Measurements from ENCODE around the gene SCAF4.
"Not testable (repeated sequence)": the region's sequence is repeated elsewhere in the genome, so short reads cannot be mapped to it uniquely, and the experiment has no call there.

SCAF4 gene

DNA sequence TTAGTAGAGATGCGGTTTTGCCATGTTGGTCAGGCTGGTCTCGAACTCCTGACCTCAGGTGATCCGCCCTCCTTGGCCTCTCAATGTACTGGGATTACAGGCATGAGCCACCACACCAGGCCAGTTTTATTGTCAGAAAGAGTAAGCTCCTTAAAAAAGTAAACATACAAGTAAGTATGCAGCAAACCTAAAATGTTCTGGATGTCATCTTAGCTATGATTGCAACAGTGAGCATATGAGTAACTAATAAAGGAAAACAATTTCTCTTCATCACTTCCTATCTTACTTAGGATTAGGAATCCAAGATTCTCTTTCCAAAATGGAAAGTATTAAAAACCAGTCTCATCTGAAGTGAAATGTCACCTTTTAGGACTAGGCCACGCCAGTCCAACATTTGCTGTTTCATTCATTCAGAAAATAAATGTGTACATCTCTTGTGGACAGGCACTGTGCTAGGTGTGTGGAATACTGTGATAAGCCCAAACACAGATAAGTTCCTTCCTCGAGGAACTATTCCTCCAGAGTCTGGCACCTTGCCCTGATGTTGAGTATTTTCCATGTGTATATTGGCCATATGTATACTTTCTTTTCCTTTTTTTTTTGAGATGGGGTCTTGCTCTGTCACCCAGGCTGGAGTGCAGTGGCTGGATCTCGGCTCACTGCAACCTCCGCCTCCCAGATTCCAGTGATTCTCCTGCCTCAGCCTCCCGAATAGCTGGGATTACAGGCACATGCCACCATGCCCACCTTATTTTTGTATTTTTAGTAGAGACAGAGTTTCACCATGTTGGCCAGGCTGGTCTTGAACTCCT, 5.9 kb upstream of the SCAF4 start:
- not testable (repeated sequence) for DNase-seq

DNA sequence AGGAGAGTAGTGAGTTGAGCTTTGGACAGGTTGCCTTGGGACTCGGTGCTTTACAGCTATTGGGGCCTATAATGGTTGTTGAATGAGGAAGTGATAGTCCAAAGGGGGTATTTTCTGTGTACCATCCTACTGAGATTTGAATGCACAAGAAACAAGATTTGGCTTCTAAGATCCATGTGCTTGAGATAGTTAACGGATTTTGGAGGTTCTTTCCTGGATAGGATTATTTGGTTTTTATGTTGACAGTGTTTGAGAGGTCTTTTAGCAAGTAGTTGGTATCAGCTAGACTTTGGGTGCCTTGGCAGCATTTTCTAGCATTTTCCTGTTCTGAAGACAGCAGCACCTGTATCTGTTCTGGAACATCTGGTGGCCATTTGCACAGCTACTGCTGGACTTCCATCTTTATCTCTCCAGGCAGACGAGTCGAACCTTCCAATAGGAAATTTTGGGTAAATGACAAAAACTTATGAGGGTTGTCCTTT, 3.6 kb upstream of the SCAF4 start:
- DNase-seq: no peak

DNA sequence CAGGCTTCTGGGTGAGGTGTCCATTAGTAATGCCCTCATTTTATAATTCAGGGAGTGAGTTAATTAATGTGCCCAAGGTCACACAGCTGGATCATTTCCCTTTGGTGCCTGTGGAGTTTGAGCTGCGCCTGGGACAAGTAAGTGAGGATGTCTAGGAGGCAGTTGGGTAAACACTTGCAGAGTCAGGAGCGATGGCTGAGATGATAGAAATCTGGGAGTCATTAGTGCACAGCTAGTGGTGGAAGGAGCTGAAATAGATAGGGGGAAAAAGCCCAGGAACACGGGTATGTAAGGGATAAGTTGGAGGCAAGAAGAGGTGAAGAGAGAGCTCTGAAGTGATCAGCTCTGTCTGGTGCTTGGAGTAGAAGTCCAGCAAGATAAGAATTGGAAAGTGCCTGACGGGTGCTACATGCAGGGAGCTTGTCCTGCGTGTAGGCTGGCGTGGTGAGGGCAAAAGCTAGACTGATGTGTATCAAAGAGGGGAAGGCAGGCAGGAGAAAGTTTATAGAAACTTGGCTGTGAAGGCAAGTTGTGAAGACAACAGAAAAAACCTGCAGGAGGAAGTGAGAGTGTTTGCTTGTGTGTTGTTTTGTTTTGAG, 1.7 kb upstream of the SCAF4 start:
- no peak for DNase-seq

DNA sequence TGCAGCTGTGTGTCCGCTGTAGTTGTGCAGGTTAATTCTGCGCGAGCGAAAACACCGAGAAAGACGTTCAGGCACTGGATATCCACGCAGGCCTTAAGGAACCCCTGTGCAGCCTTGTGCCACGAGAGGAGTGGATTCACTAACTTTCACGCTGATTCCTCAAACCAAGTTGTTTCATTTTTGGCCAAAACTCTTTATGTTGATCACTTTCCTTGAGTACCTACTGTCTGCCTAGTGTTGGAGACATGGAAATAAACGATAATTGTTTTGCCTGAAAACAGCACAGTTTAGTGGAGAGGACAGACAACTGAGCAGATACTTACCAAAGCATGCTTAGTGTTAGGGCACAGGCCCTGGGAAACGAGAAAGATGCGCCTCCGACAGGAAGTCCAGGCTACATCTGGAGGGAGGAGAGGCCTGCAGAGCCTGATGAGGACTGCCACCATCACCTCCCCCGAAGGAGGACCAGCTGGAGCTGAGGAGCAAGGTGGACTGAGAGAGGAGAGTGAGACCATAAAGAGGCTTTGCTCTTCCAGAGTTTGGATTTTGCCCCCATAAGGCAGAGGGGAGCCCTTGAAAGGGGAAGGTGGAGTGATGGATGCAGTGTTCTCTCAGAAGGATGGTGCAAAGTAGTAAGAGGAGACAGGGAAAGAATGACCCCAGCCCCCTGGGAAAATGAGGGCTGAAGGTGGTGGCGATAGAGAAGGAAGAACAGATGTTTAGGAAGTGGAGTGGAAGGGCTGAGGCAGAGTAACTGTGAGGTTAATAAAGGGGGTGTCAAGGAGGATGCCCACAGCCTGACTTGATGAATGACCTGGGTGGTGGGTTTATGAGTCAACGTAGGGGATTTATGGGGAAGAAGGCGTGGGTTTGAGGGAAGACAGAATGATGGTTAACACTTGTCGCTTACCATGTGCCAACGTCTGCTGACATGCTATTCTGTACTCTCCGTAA, 956 bp upstream of the SCAF4 start:
- no peak for DNase-seq

DNA sequence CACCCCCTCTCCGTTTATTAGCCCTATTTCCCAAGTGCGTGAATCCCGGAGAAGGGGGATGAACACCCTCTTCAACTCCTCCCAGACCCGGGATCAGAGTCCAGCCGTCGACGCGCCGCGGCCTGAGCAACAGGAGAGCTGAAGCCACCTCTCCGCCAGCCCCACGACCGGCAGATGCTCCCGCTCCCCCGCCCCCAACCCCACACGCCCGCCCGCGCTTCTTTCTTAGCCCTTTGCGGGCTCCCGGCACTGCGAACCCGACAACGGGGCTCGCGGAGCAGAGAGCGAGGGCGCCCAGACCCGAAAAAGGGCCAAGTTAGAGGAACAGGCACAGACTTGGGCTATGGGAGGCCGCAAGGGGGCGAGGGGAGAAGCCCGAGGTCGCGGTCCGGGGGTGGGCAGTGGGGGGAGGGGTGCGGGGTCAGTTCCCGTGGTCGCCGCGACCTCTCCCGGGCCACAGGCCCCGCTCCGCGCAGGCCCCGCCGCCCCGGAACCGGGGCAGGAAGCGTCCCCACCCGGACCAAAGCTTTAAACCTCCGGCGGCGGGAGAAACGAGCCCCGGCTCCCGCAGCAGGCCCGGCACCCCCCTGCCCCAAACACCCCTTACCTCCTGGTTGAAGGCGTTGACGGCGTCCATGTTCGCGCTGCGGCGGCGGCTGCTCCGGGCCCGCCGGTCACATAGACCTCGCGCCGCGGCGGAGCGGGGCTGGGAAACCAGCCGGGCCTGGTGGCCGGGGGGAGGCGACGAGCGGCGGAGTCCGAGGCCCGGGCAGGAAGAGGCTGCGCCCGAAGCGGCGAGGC, 662 bp downstream of the SCAF4 start:
- peak; percentile 6 to 14 for DNase-seq

DNA sequence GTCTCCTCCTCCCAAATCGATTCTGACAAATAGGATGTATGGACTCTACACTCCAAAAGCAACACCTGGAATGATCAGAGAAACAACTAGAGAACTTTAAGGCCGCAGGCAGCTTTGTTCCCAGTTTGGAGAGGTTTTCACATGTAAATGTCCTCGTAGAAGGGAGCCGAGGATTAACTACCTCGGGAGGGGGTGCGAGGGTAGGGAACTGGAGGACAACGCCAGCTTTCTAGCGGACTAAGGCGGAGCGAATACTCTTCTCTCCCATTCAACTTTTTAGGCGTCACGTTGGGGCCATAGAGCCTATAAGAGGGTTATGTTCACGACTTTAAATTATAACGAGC, 1.2 kb downstream of the SCAF4 start:
- DNase-seq: no peak

DNA sequence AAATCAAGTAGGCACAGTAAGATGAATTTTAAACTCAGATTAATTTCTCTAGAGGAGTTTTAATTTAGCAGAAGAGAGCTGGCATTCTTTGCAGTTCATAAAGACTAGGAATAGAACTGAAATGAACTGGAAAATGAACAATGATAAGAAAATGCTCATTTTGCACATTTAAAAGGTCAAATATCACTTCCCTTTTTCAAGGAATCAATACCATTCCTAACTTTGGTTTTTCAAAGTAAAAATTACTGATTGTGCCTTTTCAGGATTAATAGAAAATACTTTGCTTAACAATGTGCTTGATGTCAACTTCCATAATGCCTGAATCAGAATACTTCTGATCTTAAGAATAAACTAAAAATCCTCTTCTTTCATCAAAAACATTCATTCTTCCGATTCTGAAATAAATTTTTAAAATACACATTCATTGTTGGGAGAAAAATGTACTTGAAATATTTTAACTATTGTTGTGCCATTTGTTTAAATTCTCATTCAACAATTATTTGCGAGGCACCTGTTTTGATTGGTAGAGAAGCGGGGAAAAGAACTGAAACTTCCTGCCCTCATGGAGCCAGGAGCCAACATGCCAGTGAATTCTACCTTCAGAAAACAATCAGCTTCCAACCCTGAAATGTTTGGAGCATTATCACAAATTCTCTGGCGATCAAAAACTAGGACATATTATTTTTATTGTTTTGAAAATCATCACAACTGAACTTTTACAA, 2.1 kb downstream of the SCAF4 start:
- DNase-seq: no peak

DNA sequence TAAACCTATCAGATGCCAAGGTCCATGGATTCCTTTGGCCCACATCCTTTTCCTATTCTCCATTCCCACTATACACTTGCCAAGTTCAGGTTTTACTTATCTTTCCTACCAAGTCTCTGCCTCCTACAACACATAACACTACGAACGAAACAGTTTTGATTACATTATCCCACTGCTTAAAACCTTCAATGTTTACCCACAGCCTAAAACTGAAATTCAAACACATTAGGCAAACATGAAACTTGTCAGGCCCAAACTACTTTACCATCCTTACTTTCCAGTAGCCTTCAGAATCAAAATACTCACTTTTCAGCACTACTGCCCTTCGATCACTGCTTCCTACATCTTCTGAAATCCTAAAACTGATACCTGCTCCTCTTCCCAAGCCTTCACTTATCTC, 3.0 kb downstream of the SCAF4 start:
- no peak for DNase-seq

DNA sequence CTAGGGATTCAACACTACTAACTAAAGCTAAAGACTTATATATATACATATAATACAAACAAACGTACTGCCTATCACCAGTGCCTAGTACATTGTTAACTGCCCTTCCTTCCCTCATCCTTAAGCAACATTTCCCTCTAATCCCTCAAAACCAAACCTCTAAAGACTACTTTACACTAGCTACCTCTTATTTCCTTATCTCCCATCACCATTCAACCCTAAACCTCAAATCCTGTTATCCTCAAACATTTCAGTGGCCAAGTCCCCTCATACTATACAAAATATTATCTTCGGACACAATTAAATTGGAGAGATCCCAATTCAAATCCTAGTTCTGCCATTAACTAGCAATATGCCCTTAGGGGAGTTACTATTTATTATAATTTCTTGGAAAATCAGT, 3.7 kb downstream of the SCAF4 start:
- DNase-seq: no peak

DNA sequence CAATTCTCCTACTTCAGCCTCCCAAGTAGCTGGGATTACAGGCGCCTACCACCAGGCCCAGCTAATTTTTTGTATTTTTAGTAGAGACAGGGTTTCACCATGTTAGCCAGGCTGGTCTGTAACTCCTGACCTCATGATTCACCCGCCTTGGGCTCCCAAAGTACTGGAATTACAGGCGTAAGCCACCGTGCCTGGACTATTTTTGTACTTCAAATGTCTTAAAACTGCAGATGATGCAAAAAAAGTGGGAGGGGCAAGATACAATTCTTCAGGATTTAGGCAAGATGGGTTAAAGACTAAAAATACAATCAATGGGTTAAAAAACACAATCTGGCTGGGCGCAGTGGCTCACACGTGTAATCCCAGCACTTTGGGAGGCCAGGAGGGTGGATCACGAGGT, 4.7 kb downstream of the SCAF4 start:
- DNase-seq: no peak

DNA sequence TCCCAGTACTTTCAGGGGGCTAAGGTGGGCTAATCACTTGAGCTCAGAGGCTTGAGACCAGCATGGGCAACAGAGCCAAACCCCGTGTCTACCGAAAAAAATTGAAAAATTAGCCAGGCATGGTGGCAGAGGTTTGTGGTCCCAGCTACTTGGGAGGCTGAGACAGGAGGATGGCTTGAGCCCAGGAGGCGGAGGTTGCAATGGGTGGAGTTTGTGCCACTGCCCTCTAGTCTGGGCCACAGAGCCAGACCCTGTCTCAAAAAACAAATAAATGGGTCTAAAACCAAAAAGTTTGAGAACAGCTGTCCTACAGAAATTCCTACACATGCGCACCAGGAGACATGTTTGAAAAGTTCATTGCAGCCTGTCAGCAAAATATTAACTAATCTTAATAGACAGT, 5.5 kb downstream of the SCAF4 start:
- DNase-seq: no peak

DNA sequence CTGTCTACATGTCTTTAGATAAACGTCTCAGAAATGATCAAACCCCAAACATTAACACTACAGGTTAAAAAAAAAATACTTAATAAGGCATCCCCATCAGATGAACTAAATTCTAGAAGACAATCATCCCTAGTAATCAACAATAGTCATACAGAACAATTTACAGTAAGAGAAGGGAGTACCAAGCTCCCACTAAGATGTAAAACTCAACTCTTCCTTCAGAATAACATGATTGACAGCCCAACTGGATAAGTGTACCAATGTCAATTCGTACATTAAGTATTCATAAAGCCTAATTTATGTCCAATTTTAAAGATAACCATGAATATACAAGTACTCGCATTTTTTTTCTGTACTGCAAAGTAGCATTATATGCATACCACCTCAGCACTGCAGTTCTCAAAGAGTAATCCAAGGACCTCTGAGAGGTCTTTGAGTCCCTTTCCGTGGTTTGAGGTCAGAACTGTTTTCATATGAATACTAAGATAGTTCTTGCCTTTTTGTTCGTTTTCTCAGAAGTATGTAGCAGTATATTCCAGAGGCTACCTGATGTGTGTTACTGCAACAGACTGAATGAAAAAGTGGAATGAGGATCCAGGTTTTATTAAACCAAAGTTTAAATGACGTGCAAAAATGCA, 6.6 kb downstream of the SCAF4 start:
- DNase-seq: no peak

DNA sequence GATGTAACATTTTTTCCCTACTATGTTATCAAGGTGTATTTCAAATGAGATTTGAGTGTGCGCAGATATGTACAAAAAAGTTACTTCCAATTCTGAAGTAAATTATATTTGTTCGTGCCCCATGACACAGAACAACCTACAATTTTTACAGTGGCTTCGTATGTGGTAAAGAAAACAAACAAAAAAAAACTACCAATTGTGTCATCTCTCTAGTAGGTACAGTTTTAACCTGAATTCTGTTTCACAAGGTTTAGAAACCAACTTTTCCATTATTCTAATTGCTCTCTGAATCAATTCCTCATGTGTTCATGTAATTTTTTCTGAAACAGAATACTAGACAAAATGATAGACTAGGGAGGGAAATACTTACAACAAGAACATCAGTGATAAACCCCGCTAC, 7.4 kb downstream of the SCAF4 start:
- no peak for DNase-seq

DNA sequence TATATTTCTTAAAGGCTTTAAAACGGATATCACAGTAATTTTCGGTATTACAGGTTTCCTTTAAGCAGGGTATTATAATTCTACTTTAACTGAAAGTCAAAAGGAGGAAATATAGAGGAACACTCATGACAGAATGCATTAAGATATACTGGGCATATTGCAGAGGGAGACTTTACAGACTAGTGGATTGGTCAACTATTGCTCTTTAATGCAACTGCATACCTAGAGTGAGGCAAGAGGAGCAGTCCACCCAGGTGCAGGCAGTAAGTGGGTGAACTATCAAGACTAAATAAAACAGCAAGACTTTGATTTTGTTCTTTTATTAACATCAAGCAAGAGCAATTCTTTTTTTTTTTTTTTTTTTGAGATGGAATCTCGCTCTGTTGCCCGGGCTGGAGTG, 10.5 kb downstream of the SCAF4 start:
- DNase-seq: no peak

DNA sequence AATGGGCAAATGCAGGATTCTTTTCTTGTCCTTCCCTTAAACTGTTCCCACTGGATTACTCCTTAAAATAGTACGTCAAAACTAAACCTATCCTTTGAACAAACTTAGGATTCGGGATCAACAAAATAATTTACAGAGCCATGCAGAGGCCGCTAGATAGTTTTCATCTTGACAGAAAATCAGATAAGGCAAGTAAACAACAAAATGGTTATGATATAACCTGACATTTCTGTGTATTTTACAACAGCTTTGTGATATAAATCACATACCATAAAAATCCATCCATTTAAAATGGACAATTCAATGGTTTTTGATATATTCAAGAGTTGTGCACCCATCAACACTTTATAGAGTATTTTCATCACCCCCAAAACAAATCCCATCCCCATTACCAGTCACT, 11.2 kb downstream of the SCAF4 start:
- no peak for DNase-seq

DNA sequence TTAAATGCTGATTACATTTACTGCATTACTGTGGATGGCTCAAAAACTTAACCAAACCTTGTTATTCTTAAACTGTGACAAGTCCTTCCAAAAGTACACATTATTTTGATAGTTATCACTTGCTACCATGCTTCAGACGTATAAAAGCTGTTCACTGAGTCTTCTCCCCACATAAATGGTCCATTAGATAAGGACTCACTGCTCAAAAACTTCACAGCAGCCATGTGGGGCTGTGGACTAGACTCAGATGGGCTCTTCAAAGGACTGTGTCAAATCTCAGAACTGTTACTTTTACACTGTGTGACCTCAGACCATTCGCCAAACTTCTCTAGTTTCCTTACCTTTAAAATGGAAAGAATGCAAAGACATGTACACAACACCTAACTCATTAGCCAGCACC, 11.6 kb downstream of the SCAF4 start:
- DNase-seq: no peak

DNA sequence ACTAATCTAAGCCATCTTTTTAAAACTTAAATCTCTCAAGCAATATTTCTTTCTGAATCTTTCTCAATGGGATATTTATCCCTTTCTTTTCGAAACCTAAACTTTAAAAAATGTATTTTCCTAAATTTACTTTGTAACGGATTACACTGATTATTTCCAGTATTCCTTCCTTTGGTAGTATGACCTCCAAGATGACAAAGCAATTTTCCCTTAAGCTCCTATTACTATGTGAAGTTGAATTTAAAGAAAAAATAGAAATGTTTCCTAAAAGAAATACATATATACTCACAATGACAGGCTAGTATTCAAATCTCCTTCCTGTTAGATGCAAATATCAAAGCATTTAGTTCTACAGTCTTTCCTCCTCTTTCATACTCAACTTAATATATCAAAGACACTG, 15.8 kb downstream of the SCAF4 start:
- no peak for DNase-seq

DNA sequence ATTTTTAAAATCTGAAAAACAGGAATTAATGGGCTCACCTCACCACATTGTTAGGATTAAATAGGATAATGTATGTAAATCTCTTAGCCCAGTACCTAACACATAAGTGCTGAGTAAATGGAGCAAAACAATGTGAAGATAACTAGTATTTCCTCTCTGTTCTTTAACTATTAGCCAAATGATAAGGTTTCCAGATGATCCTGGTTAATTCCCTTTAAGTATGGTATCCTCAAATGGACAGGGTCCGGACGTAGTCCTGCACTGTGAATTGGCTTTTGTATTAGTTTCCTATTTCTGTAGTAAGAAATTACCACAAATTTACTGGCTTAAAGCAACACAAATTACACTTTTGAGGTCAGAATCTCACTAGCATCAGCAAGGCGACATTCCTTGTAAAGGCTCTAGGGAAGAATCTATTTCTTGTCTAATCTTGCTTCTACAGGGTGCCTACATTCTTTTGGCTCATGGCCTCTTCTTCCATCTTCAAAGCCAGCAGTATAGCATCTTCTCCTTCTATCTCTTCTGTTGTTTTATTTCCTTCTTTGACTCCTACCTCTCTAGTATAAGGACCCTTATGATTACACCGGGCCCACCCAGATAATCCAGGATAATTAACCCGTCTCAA, 17.1 kb downstream of the SCAF4 start:
- DNase-seq: no peak

DNA sequence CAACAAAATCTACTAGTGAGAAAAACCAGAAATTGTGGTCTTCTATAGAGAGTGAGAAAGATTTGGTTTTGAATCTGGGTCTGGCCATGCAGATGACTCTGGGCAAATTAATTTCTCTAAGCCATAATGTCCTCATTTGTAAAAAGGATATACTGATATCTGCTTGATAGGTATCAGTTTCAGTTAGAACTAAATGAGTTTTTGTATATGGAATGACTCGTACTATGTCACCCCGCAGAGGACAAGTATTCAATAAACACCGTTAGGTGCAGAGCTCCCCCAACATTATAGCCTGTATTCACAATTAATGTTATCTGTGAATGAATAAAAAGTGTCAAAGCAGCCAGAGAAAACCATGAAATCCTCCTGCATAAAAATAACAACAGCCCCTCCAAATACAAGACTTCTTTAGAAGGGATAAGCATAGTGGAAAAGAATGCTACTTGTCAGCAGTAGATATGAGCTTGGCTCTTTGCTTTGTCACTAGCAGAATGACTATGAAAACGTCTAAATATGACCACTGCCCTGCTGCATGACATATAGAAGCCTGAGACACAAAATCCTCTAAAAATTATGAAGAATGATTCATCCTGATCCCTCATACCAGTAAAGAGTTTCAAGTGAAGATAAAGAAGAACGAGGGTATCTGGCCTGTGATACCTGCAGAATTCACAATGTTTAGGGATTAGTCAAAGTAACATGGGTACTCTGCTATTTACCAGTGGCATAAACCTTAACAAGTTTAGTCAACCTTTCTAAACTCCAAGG, 17.8 kb downstream of the SCAF4 start:
- DNase-seq: no peak

DNA sequence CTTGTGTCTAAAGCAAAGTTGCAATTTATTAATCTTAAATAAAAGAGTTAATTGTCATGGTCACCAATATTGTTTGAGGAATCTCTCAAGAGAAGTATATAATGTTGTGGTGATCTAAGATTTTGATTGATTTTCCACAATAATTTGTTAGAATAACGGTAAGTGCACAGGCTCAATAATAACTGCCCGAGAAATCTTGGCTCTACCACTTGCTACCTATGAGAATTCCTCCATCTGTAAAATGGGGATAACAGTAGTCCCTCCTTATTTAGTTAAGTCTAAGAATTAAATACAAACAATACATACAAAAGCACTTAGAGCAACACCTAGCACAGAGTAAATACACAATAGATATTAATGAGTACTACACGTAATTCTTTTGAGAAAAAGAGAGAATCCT, 18.8 kb downstream of the SCAF4 start:
- DNase-seq: no peak

Measured in NCI-H1930 (cell line).